ENCODE measurements around the gene JAGN1. TPM values are rescaled to one million over a fixed set of nuclear protein-coding genes. Genes with fewer than 3 reads are reported as not detected.
"Not testable (repeated sequence)": the region's sequence is repeated elsewhere in the genome, so short reads cannot be mapped to it uniquely, and the experiment has no call there.

The JAGN1 gene
- total RNA-seq, 2 donors from 2014 or later: 21.9 to 29.1 TPM

DNA sequence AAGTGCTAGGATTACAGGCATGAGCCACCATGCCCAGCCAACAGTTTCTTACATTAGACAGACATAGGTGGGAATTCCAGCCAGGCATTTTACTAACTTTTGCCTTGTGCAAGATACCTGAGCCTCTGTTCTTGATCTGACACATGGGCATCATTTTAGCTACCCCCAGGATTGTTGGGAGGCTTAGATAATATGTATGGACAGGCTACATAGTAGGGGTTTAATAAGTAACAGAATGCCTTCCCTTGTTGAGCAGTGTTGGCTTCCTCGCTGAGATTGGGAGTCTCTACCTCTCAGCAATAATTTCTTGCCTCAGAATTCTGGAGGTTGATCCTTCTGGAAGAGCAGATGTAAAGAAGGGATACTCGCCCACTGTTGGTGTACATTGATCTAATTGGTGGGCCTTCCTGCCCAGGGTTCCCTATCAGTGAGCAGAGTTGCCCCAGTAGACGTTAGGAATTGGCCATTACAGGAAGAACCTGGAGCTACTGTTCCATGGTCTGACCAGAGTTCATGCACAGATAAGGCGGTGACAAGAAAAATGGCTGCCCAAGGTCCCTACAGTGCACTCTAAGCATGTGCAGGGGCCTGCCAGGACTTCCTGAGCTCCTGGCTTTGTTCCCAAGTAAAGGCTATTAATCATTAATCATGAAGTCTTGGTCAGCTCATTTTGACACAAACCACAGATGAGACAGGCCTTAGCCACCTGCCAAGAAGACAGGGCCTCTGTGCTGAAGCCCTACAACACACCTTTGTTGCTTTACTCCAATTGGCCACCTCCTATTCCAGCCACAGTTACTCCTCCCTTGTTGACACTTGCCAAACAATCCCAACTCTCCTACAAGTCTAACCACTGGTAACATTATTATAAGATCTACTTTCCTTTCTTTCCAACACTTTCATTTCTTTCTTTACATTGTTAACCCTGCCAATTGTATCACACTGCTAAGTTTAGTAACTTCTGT is 7.3 kb downstream of the JAGN1 start:
- no peak overlapping the region for H3K4me3 ChIP-seq (ENCODE audit: low read length)
- H3K27ac Mint-ChIP-seq: no peak overlapping the region
- H3K4me1 ChIP-seq (ENCODE audit: control insufficient read depth, insufficient read depth, low read length): no peaks in the 10 kb centered on the region
- no peaks in the 10 kb centered on the region for H3K9me3 Mint-ChIP-seq
- no peaks in the 10 kb centered on the region for H3K9me3 ChIP-seq (ENCODE audit: control insufficient read depth, low read length)
- H3K27me3 ChIP-seq (ENCODE audit: control insufficient read depth, insufficient read depth, low read length, poor library complexity, severe bottlenecking): no peaks in the 10 kb centered on the region
- DNase-seq: no peak
- no peak overlapping the region for H3K9ac ChIP-seq (ENCODE audit: extremely low read depth, low read length, poor library complexity, severe bottlenecking)
- peaks cover 17% of the 10 kb centered on the region for H3K36me3 Mint-ChIP-seq (ENCODE audit: low read depth)
- H3K4me1 Mint-ChIP-seq: peaks cover 12% of the 10 kb centered on the region
- peak overlapping the region; percentile 57 for H3K27ac ChIP-seq (ENCODE audit: low read depth, low read length)
- H3K27me3 Mint-ChIP-seq (ENCODE audit: insufficient read depth): no peaks in the 10 kb centered on the region
- peaks cover 14% of the 10 kb centered on the region for H3K36me3 ChIP-seq (ENCODE audit: control insufficient read depth, insufficient read depth, low read length)
- TF ChIP-seq, protein P1, sequence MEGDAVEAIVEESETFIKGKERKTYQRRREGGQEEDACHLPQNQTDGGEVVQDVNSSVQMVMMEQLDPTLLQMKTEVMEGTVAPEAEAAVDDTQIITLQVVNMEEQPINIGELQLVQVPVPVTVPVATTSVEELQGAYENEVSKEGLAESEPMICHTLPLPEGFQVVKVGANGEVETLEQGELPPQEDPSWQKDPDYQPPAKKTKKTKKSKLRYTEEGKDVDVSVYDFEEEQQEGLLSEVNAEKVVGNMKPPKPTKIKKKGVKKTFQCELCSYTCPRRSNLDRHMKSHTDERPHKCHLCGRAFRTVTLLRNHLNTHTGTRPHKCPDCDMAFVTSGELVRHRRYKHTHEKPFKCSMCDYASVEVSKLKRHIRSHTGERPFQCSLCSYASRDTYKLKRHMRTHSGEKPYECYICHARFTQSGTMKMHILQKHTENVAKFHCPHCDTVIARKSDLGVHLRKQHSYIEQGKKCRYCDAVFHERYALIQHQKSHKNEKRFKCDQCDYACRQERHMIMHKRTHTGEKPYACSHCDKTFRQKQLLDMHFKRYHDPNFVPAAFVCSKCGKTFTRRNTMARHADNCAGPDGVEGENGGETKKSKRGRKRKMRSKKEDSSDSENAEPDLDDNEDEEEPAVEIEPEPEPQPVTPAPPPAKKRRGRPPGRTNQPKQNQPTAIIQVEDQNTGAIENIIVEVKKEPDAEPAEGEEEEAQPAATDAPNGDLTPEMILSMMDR (conservative IDR thresholded peaks at IDR 0.05): no peak
- no peak overlapping the region for H3K4me3 Mint-ChIP-seq
- WGBS, 2 experiments (ENCODE audit: insufficient coverage in 1 of 2, insufficient read length in 1 of 2): 79 to 81% methylated on average over 4 of the region's 4 CpGs

- H3K27me3 Mint-ChIP-seq (ENCODE audit: insufficient read depth): no peaks in the 10 kb centered on the region
- H3K27ac ChIP-seq (ENCODE audit: low read depth, low read length): no peak overlapping the region
- H3K9ac ChIP-seq (ENCODE audit: extremely low read depth, low read length, poor library complexity, severe bottlenecking): no peak overlapping the region
These were observed 8.2 kb downstream of the JAGN1 start for GRCh38 chr3:9898467-9899241.

GRCh38 chr3:9899289-9899791 is 8.9 kb downstream of the JAGN1 start:
- Mint-ChIP-seq H3K4me3 (no peak overlapping the region), H3K27me3 (ENCODE audit: insufficient read depth) (no peaks in the 10 kb centered on the region), H3K9me3 (no peaks in the 10 kb centered on the region), H3K27ac (no peak overlapping the region), H3K4me1 (peaks cover 22% of the 10 kb centered on the region), H3K36me3 (ENCODE audit: low read depth) (peaks cover 4% of the 10 kb centered on the region)
- WGBS, 2 experiments (ENCODE audit: insufficient coverage in 1 of 2, insufficient read length in 1 of 2): 83 to 96% methylated on average over 3 of the region's 3 CpGs
- no peak for DNase-seq
- Histone ChIP-seq H3K9me3 (ENCODE audit: control insufficient read depth, low read length) (no peaks in the 10 kb centered on the region), H3K4me3 (ENCODE audit: low read length) (no peak overlapping the region), H3K9ac (ENCODE audit: extremely low read depth, low read length, poor library complexity, severe bottlenecking) (no peak overlapping the region), H3K36me3 (ENCODE audit: control insufficient read depth, insufficient read depth, low read length) (no peaks in the 10 kb centered on the region), H3K27ac (ENCODE audit: low read depth, low read length) (no peak overlapping the region), H3K27me3 (ENCODE audit: control insufficient read depth, insufficient read depth, low read length, poor library complexity, severe bottlenecking) (no peaks in the 10 kb centered on the region), H3K4me1 (ENCODE audit: control insufficient read depth, insufficient read depth, low read length) (no peaks in the 10 kb centered on the region)
- TF ChIP-seq, protein P1 (conservative IDR thresholded peaks at IDR 0.05): no peak

More at GRCh38 chr3:9898467-9899241, 8.2 kb downstream of the JAGN1 start:
- Histone ChIP-seq H3K4me3 (ENCODE audit: low read length) (no peak overlapping the region), H3K9me3 (ENCODE audit: control insufficient read depth, low read length) (no peaks in the 10 kb centered on the region), H3K36me3 (ENCODE audit: control insufficient read depth, insufficient read depth, low read length) (peaks cover 5% of the 10 kb centered on the region), H3K4me1 (ENCODE audit: control insufficient read depth, insufficient read depth, low read length) (no peaks in the 10 kb centered on the region), H3K27me3 (ENCODE audit: control insufficient read depth, insufficient read depth, low read length, poor library complexity, severe bottlenecking) (no peaks in the 10 kb centered on the region)
- DNase-seq: no peak
- WGBS, 2 experiments (ENCODE audit: insufficient coverage in 1 of 2, insufficient read length in 1 of 2): 85 to 88% methylated on average over 7 of the region's 8 CpGs
- peaks cover 10% of the 10 kb centered on the region for H3K36me3 Mint-ChIP-seq (ENCODE audit: low read depth)
- H3K27ac Mint-ChIP-seq: no peak overlapping the region
- TF ChIP-seq, protein P1 (conservative IDR thresholded peaks at IDR 0.05): no peak
- peaks cover 20% of the 10 kb centered on the region for H3K4me1 Mint-ChIP-seq
- H3K9me3 Mint-ChIP-seq: no peaks in the 10 kb centered on the region
- no peak overlapping the region for H3K4me3 Mint-ChIP-seq

GRCh38 chr3:9900965-9901415 is 10.6 kb downstream of the JAGN1 start:
- not testable (repeated sequence) for H3K4me3 ChIP-seq (ENCODE audit: low read length); H3K36me3 ChIP-seq (ENCODE audit: control insufficient read depth, insufficient read depth, low read length); H3K27me3 Mint-ChIP-seq (ENCODE audit: insufficient read depth); H3K4me3 Mint-ChIP-seq; H3K36me3 Mint-ChIP-seq (ENCODE audit: low read depth); H3K9me3 Mint-ChIP-seq; H3K9ac ChIP-seq (ENCODE audit: extremely low read depth, low read length, poor library complexity, severe bottlenecking); H3K4me1 ChIP-seq (ENCODE audit: control insufficient read depth, insufficient read depth, low read length); H3K27ac ChIP-seq (ENCODE audit: low read depth, low read length); H3K9me3 ChIP-seq (ENCODE audit: control insufficient read depth, low read length); H3K27ac Mint-ChIP-seq; H3K27me3 ChIP-seq (ENCODE audit: control insufficient read depth, insufficient read depth, low read length, poor library complexity, severe bottlenecking); DNase-seq
- WGBS, 2 experiments (ENCODE audit: insufficient coverage in 1 of 2, insufficient read length in 1 of 2): 83 to 98% methylated on average over 4 to 5 of the region's 6 CpGs
- peaks cover 22% of the 10 kb centered on the region for H3K4me1 Mint-ChIP-seq

All from endodermal cell (in vitro differentiated cells).